NK-92 (cell line): ENCODE measurements around the gene CA11.
"Not testable (repeated sequence)": the region's sequence is repeated elsewhere in the genome, so short reads cannot be mapped to it uniquely, and the experiment has no call there.

Source experiments
- DNase-seq: peaks from one replicate; lab custom pipeline; 2025; ENCODE audit not compliant: unreplicated experiment; lab: John Stamatoyannopoulos, UW

The CA11 gene

DNA sequence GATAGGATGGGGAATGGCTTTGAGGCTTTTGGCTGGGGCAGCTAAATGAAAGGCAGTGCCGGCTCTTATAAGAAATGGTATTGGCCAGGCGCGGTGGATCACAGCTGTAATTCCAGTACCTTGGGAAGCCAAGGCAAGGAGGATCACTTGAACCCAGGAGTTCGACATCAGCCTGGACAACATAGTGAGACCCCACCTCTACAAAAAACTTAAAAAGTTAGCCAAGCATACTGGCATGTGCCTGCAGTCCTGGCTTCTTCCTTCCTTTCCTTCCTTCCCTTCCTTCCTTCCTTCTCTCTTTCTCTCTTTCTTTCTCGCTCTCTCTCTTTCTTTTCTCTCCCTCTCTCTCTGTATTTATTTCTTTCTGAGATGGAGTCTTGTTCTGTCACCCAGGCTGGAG is 3.1 kb downstream of the CA11 start:
- no peak for DNase-seq

DNA sequence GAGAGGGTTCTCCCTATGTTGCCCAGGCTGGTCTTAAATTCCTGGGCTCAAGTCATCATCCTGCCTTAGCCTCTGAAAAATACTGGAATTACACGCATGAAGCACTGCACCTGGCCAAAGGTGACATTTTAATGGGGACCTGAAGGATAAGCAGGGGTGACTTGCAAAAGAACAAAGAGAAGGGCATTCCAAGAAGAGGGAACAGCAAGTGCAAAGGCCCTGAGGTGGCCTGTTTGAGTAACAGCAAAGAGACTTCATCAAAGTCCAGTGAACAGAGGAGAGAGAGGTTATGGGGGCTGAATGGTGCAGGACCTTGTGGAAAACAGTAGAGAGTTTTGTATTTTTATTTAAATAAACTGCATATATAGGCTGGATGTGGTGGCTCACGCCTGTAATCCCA is 4.1 kb downstream of the CA11 start:
- DNase-seq: no peak

DNA sequence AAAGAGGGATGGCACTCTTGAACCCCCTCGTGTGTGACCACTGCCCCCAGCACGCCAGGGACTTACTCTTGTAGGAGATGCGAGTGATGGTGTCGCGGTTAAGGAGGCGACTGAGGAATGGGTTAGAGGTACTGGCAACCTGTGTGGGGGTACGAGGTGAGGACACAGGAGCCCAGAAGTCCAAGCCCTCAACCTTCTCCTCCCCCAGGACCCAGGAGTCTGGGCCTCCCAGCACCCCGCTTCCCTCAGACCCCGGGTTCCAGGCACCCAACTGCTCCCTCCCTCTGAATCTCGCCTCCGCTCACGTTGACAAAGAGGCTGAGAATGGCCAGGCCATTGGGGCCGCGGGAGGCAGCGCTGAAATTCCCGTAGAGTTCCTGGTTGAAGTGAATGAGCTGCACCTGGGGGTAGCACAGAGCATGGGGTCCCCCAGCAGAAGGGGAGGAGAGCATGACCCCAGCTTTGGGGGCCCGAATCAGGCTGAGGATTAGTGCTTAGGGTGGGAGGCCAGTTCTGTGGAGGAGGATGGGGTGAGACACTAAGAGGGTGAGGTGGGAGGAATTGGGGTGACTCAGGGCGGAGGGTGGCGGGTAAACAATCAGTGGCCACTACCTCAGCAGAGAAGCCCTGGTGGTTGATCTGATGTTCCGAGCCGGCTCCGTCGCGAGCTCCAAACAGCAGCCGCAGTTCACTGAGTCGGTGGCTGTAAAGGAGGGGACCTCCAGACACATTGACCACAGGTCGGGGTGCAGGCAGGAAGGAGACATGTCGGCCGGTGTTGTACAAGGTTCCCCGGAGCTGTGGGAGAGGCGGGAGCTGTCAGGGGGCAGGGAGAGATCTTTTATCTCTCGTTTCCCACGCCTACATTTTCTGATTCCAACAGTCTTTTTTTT is 6.3 kb downstream of the CA11 start:
- DNase-seq: no peak

DNA sequence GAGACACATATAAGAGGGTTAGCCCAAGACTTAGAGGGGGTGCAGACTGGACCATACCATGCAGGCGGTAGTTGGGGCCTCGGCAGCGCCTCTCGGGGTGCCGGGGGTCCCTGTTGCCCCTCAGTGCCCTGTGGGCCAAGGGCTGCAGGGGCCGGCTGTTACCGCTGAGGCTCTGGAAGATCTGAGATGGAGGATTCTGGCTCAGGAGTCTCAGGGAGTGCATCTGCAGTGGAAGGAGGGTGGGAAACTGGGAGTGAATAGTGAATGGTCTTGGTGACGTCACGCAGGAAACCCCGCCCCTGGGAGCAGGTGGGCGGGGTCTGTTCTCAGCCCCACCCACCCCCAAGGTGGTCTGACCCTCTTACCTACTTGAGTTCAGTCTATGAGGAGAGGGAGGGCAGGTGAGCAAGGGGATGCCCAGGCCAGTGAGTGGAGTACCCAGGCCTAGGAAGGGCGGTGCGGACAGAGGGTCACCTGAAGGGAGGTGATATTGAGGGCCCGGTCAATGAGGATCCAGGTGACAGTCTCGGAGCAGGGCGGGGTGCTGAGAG is 7.1 kb downstream of the CA11 start:
- no peak for DNase-seq

DNA sequence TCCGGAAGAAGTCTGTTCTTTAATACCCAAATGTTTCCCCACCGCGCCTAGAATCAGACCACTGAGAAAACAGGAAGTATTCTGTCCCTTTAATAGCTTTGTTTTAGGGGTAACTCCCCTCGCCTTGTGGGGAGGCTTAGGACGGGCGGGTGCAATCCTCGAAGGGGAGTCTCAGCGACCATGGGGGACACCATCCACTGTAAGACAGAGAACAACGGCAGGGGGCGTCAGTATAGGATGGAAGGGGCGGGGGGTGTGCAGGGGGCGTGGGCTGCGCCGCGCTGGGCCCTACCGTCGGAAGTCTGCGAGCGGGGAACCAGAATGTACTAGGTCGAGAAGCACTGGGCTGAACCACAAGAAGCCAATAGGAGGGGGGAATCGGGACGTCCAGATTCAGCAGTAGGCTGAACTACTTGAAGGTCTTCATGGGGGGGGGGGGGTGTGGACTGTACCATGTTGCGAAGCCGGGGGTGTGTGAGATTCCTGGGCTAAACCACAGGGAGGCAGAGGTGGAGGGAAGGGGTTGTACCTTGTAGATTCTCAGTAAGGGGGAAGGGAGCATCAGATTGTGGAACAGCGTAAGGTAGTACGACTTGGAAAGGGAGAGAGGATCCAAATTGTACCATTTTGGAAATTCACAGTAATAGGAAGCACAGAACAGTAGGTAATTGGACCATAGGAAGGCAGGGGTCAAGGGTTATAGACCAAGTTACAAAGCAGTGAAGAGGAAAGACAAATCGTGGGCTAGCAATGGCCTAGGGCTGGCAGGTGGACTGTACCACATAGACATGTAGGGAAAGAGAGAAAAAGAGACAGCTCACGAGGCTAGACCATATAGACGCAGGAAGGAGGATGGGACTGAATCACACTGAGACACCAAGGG is 7.8 kb downstream of the CA11 start:
- DNase-seq: no peak

DNA sequence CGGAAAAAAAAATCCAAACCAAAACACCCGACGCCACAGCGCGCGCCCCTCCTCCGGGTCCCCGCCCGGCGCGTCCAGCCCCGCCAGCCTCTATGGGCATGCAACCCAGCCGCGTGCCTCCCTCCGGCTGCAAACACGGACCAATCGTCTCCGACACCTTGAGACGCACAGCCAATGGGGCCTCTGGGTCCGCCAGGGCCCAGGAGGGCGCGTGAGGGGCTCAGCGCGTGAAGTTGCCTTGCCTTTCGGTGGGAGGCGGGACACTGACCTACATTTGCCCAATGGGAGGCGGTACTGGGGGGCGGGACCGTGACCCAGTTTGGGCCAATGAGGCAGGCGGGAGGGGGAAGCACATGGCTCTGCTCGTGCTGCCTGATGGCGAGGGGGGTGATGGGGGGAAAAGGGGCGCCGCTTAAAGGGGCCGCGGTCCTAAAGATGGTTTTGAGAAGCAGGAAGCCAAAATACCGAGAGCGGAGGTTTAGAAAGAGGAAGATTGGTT is 8.5 kb downstream of the CA11 start:
- DNase-seq: peak; percentile 95

DNA sequence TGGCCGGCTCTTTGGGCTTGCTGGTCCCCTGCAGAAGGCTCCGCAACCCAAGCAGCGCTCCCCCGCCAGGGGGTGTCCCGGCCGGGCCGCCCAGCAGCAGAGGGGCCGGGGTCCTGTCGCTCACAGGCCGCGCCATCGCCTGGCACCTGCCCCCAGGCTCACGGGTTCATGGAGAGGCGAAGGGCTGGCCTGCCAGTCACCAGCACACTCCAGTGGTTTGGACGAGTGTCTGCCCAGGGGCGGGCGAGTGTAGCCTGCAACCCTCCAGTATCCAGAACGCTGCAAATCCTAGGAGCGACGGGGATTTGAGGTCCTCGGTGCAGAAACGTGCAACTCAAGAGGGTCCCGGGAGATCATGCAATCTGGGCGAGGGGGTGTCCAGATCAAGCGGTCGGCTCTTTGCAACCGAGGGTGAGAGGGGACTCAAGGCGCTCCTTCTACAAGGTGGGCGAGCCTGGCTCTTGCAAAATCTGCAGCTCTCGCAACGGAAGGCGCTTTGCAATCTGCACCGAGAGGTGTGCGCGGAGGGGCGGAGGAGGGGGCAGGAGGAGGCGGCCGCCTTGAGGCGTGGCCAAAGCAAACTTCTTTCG is 9.0 kb downstream of the CA11 start, which contains the start of gene DBP:
TSS of gene DBP (minus strand) at position 521 of the 590 bp plus-strand sequence. CDS start at position 136, 385 bp downstream.
- no peak for DNase-seq

DNA sequence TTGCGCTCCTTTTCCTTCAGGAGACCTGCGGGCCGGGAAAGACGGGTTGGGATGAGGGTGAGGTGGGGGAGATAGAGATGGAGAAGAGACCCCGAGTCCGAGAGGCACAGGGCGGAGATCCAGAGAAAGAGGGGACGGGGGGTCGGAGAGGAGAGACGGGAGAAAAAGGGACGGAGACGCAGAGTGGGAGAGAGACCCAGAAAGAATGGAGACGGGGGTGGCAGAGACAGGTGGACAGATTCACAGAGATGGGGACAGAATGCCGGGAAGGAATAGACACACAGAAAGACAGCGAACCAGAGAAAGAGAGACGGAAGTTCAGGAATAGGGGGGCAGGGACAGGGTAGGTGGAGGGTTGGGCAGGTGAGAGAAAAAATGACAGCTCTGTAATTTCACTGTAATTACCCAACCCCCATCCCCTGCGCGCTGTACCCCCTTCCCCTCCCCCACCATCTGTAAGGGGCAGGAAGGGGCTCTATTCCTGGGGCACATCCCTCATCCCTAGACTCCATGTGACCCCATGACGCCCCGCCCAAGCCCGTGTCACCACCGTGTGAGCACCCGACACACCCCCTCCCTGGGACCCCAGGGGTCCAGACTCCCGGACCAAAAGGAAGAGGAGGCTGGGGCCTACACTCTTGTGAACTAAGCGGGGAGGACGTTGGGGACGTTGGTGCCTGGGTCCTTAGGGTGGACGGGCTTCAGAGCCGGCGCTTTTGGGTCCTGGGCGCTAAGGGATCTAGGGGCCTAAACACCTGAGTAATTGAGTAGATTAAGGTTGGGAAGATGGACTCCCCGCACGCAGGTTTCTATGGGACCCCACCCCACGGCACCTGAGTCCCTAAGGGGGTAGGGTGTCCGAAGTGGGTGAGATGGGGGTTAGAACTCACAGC is 9.8 kb downstream of the CA11 start:
- DNase-seq: no peak

DNA sequence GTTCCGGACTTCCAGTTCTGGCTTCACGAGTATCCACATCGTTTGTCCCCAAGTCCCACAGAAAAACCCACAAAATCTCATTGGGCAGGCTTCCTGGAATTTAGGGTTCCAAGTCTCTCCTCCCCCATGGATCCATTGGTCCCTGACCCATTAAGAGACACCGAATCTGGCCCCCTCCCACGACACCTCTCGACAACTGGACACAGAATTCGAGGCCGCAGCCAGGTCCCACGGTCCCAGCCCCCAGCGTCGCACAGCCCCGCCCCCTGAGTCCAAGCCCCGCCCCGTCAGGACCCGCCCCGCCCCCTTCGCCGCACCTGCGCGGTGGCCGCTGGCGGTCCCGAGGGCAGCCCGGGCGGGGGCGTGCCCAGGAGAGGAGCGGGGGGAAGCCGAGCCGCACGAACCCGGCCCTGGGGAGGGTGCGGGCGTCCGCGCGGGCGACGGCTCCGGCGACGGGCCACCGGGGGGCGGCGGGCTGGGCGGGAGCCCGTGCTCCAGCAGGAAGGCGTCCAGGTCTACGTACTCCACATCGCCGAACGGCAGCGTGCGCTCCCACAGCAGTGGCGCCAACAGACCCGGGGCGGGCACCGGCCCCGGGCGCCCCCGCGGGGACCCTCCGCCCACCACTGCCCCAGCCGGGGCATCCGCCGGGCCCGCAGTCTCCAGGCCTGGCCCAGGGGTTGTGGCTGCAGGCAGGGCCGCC is 10.6 kb downstream of the CA11 start:
- DNase-seq: no peak

DNA sequence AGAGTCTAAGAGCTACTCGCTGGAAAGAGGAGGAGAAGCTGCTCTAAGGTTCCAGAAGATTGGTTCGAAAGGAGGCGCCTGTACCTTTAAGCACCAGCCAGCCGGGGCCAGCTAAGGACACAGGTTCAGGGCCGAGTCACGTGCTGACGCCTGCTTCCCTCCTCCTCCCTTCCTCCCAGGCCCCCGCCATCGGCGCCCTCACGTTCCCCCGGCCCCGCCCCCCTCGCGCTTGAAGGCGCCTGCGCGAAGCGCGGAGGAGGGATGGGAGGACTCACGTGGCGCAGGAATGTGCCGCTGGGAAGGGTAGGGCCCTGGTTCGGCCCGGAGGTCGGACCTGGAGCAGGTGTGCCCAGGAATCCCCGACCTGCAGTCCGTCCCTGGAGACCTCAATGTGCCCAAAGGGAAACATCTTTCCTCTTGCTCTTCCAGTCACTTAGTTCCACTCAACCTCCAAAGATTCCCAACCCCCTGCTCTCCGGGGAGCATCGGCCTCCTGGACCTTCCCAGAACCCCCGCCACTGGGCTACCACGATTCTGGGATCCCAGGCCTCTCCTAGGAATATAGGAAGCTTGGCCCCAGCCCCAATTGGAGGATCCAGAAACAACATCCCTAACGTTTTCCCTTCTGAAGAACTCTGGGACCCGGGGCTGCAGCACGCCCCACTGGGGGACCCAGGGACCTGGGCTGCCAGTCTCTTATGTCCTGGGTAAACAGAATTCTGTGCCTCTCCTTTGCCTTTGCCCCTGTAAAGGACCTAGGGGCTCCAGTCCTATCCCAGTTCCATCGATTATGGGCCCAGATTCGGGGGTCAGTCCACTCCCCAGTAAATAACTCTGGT is 11.3 kb downstream of the CA11 start:
- no peak for DNase-seq

DNA sequence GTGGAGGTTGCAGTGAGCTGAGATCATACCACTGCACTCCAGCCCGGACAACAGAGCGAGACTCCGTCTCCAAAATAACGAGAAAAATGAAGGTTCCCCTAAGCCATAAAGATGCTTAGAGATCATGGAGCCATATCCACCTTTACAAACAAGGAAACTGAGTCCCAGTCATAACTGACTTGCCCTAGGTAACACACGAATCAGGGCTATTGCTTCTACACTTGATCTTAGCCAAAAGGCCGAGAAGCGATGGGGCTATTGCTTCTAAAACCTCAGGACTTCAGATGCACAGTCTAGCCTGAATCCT is 12.0 kb downstream of the CA11 start:
- DNase-seq: no peak

DNA sequence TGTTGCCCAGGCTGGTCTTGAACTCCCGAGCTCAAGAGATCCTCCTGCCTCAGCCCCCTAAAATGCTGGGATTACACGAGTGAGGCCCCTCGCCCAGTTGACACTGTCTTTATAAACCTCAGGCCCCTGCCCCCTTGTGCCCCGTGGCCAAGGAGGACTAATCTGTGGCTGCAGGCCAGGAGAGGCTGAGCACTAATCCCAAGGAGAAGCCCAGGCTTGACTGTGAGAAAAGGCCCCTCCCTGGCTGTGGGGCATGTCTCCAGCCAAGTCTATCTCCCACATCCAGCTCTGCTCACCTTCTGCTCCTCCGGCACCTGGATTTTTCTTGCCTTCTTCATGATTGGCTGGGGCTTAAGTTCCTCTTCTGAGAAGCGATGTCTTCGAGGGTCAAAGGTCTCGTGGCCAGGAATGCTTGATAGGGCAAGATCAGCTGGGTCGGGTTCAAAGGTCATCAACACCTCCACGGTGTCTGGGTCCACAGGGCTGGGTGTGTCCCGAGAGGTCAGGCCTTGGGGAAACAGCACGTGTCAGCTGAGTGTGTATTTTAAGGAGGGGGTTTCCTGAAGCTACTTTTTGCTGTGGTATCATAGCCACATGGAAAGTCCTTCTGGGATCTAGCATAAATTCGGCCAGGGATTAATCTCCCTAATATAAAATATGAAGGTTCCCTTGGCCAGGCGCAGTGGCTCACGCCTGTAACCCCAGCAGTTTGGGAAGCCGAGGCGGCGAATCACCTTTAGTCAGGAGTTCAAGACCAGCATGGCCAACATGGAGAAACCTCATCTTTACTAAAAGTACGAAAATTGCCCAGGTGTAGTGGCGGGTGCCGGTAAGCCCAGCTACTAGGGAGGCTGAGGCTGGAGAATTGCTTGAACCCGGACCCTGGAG is 12.6 kb downstream of the CA11 start:
- DNase-seq: no peak

DNA sequence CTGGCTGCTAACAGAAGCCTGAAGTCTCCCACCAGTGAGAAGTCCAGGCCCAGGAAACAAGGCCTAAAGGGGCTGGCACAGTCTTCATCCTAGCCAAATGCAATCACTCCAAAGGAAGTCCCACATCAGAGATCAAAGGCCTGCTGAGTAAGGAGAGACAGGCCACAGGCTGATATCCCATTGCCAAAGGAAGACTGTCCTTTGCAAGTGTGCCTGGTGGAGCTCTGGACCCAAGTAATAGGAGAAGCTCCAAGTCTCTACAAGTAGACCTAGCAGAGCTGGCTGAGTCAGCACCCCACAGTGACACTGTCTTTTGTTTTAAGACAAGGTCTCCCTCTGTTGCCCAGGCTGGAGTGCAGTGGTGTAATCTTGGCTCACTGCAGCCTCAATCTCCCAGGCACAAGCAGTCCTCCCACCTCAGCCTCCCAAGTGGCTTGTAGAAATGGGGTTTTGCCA is 13.3 kb downstream of the CA11 start:
- no peak for DNase-seq

DNA sequence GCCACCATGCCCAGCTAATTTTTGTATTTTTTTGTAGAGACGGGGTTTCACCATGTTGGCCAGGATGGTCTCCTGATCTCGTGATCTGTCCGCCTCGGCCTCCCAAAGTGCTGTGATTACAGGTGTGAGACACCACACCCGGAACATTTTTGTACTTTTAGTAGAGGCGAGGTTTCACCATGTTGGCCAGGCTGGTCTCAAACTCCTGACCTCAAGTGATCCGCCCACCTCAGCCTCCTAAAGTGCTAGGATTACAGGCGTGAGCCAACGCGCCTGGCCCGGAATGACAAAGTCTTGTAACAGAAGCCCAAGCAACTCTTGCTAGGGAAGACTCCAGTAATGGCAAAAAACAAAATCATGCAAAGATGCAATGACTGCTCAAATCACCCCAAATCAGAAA is 13.7 kb downstream of the CA11 start:
- DNase-seq: not testable (repeated sequence)

DNA sequence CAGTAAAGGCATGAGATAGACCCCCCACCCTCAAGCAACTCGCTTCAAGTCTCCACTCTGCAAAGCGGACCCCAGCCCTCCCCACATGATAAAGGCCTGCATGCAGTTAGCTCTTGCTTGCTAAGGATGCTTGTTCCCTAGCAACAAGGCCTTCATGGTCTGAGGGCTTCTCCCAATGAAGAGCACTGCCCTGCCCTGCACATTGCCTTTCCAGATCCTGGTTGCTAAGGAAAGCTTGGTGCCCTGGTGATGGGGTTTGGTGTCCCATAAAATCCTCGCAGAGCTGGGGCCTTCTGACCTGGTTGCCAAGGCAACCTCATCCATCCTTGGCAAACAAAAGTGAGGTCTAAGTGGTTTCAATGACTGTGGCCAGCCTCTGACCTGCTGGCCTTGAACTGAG is 14.8 kb downstream of the CA11 start:
- DNase-seq: no peak

DNA sequence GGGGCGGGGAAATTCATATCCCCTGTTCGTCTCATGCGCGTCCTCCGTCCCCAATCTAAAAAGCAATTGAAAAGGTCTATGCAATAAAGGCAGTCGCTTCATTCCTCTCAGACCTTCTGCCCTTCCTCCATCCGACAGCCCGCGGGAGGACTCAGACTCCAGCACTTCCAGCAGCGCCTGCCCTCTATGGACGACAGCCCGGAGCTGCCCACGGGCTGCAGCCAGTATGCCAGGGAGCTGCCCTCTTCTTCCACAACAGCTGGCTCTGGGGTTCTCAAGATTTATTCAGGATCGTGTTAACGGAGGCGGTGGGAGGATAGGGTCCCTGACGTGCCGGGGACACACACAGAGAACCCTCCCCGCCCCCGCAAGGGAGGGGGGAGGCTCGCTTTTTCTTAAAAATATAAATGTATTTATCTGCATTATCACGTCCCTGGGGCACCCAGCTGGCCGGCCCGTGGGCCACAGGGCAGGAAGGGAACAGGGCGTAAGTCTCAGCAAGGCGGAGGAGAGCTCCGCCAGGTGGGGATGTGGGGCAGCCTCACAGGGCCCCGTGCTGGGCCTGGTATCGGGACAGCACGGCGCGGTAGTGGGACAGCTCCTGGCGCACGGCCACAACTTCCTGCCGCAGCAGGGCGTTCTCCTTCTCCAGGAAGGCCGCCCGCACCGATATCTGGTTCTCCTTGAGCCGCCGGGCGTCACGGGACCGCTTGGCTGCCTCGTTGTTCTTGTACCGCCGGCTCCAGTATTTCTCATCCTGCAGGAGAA is 15.5 kb downstream of the CA11 start:
- no peak for DNase-seq
